ENCODE data around the gene FTO.

The FTO gene

DNA sequence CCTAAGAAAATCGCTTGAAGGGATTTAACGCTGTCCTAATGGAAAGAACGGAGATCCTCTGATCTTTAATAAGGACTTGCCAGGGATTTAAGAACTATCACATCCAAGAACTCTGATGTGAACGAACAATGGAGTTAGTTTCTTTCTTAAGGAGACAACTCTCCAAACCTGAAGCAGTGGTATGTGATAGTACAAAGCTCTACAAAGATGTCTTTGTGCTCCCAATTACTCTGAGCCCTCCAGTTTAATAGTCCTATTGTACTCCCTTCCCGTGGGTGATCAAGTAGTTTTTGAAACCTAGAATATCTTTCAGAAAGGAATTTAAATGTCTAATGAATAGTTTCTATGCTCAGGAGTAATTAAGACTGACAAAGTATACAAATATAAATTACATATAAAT lies 123.8 kb downstream of the FTO start:
- TF ChIP-seq, protein P1, sequence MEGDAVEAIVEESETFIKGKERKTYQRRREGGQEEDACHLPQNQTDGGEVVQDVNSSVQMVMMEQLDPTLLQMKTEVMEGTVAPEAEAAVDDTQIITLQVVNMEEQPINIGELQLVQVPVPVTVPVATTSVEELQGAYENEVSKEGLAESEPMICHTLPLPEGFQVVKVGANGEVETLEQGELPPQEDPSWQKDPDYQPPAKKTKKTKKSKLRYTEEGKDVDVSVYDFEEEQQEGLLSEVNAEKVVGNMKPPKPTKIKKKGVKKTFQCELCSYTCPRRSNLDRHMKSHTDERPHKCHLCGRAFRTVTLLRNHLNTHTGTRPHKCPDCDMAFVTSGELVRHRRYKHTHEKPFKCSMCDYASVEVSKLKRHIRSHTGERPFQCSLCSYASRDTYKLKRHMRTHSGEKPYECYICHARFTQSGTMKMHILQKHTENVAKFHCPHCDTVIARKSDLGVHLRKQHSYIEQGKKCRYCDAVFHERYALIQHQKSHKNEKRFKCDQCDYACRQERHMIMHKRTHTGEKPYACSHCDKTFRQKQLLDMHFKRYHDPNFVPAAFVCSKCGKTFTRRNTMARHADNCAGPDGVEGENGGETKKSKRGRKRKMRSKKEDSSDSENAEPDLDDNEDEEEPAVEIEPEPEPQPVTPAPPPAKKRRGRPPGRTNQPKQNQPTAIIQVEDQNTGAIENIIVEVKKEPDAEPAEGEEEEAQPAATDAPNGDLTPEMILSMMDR (IDR thresholded peaks at IDR 0.05; ENCODE audit: low read depth, low read length, missing control alignments), result no peak
- no peak for DNase-seq (ENCODE audit: low read depth)
- H3K4me3 ChIP-seq (ENCODE audit: low read depth, low read length), result no peak overlapping the region

DNA sequence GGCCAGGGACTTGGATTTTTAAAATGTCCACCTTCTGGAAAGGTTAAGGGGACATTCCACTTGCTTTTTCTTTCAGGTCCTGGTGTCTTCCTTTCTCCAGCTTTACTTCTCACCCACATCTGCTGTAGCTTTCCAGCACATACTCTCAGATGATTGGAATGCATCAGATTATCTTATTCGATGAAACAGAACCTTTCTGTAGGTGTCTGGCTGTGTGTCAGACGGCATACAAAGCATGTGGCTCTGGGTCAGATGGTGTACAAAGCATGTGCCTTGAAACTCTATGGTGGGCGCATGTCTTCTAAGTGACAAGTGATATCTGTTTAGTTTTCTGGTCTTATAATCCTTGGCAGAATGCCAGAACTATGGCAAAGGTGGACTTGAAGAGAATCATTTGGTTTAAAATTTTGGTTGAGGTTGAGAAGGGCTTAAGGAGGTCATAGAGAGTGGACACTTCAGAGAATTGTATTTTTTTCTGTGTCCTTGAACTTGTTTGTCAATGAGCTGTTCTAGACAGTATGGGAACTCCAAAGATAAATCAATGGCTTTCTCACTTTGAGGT lies 125.3 kb downstream of the FTO start:
- no peak for DNase-seq (ENCODE audit: low read depth)
- TF ChIP-seq, protein P1 (IDR thresholded peaks at IDR 0.05; ENCODE audit: low read depth, low read length, missing control alignments), result no peak
- H3K4me3 ChIP-seq (ENCODE audit: low read depth, low read length), result no peak overlapping the region

DNA sequence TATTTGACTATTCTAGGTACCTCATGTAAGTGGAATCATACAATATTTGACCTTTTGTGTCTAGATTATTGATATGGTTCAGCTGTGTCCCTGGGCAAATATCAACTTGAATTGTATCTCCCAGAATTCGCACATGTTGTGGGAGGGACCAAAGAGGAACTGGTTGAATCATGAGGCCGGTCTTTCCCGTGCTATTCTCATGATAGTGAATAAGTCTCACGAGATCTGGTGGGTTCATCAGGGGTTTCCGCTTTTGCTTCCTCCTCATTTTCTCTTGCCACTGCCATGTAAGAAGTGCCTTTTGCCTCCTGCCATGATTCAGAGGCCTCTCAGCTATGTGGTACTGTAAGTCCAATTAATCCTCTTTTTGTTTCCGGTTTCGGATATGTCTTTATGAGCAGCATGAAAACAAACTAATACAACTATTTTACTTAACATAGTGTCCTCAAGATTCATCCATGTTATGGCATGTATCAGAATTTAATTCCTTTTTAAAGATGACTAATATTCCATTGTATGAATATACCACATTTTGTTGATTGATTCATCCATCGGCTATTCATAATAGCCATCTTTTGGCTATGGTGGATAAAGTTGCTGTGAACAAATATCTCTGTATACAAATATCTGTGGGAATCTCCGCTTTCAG lies 129.1 kb downstream of the FTO start:
- no peak for DNase-seq (ENCODE audit: low read depth)
- no peak overlapping the region for H3K4me3 ChIP-seq (ENCODE audit: low read depth, low read length)
- TF ChIP-seq, protein P1 (IDR thresholded peaks at IDR 0.05; ENCODE audit: low read depth, low read length, missing control alignments), result no peak

DNA sequence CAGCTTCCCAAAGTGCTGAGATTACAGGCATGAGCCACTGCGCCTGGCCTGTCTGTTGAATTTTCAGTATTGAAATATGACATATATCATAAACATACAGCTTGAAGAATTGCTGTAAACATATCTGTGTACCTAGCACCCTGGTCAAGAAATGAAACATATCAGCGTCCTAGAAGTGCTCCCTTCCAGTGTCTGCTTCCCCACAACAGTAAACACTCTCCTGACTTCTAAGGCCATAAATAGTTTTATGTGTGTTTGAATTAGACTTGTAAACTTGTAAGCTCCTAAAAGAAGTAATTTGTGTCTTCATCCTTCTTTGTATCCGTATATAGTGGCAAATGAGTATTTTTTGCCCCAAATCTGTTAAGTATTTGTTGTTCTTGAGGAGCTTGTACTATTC lies 132.2 kb downstream of the FTO start:
- H3K4me3 ChIP-seq (ENCODE audit: low read depth, low read length), result no peak overlapping the region
- DNase-seq (ENCODE audit: low read depth), result no peak
- TF ChIP-seq, protein P1 (IDR thresholded peaks at IDR 0.05; ENCODE audit: low read depth, low read length, missing control alignments), result no peak

DNA sequence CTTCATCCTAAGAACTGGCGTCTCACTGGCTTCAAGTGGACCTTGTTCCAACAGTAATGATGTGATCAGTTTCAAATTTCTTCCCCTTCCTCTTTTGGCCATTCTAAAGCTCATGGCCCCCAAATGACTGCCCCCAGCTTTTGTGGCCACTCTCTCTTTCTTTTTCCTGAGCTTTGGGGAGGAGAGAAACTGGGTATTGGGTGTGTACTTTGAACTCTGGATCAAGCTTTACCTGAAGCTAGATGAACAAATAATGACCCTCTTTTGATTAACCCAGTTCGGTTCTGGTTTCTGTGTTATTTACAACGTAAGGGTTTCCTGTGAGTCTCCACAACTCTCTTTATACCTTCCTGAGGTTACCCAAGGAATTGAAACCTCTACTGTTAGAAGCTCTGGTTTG lies 132.7 kb downstream of the FTO start:
- TF ChIP-seq, protein P1 (IDR thresholded peaks at IDR 0.05; ENCODE audit: low read depth, low read length, missing control alignments), result no peak
- DNase-seq (ENCODE audit: low read depth), result no peak
- H3K4me3 ChIP-seq (ENCODE audit: low read depth, low read length), result no peak overlapping the region

DNA sequence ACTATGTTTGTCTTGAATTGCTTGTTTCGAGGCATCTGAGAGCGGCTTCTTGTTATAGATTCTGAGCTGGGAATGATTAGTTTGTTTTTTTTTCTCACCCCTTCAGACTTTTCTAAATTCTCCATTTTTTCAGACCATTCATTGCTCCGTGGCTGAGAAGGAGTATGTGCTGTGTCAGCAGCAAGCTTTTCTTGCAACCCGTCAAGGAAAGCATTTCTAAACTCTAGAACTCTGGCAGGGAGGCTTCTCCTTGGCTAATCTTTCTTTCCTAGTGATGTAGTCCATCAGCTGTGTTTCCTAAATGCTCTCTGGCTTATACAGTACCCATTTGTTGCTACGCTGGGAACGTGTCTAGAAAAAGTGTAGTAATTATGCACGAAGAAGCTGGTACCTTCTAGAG lies 133.5 kb downstream of the FTO start:
- H3K4me3 ChIP-seq (ENCODE audit: low read depth, low read length), result no peak overlapping the region
- DNase-seq (ENCODE audit: low read depth), result no peak
- TF ChIP-seq, protein P1 (IDR thresholded peaks at IDR 0.05; ENCODE audit: low read depth, low read length, missing control alignments), result no peak

DNA sequence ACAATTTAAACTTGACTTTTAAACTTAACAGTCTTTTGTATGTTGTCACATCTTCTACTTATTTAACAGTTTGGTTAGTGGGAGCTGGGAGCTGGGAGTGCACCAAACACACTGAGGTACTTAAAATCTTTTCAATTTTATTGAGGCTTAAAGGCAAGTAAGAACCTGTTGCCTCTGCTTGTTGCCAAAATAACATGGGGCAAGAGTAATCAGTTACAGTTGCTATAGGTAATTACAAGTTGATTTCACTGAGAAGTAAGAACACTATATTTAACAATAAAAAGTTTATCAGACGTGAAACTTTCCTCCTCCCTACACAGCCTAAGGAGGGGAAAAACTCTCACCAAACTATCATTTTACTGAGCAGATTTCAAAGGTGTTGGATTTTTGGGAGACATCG lies 135.2 kb downstream of the FTO start:
- DNase-seq (ENCODE audit: low read depth), result no peak
- TF ChIP-seq, protein P1 (IDR thresholded peaks at IDR 0.05; ENCODE audit: low read depth, low read length, missing control alignments), result no peak
- no peak overlapping the region for H3K4me3 ChIP-seq (ENCODE audit: low read depth, low read length)
